ENCODE results near the gene BCAP29.
"Not testable (repeated sequence)": the region's sequence is repeated elsewhere in the genome, so short reads cannot be mapped to it uniquely, and the experiment has no call there.

Gene BCAP29

GRCh38 chr7:107628461-107629064 is 48.5 kb downstream of the BCAP29 start:
- no peak for DNase-seq

- DNase-seq = no peak
Measured at GRCh38 chr7:107630342-107630741, 50.3 kb downstream of the BCAP29 start.

GRCh38 chr7:107631588-107632491 is 51.8 kb downstream of the BCAP29 start:
- no peak for DNase-seq

GRCh38 chr7:107632492-107632865 is 52.4 kb downstream of the BCAP29 start:
- no peak for DNase-seq

- no peak for DNase-seq
Measured at GRCh38 chr7:107638594-107638993, 58.5 kb downstream of the BCAP29 start.

- DNase-seq = not testable (repeated sequence)
Measured at GRCh38 chr7:107639070-107639469, 59.0 kb downstream of the BCAP29 start.

GRCh38 chr7:107641676-107642075 is 61.6 kb downstream of the BCAP29 start:
- DNase-seq = no peak

GRCh38 chr7:107642501-107642900 is 62.5 kb downstream of the BCAP29 start:
- DNase-seq = no peak

GRCh38 chr7:107643407-107643806 is 63.4 kb downstream of the BCAP29 start:
- no peak for DNase-seq

GRCh38 chr7:107643938-107644308 is 63.9 kb downstream of the BCAP29 start:
- no peak for DNase-seq

- DNase-seq = no peak
Measured at GRCh38 chr7:107644309-107644974, 64.4 kb downstream of the BCAP29 start.

GRCh38 chr7:107652642-107653041 is 72.6 kb downstream of the BCAP29 start:
- DNase-seq = no peak

GRCh38 chr7:107658467-107658866 is 78.4 kb downstream of the BCAP29 start:
- no peak for DNase-seq

- no peak for DNase-seq
Measured at GRCh38 chr7:107659666-107660065, 79.6 kb downstream of the BCAP29 start.

GRCh38 chr7:107660381-107661080 is 80.5 kb downstream of the BCAP29 start, which contains the start of gene SLC26A4:
SLC26A4 (plus strand) TSS chr7:107660828; CDS start chr7:107661642, 814 bp downstream.
- DNase-seq = no peak

- no peak for DNase-seq
Measured at GRCh38 chr7:107661081-107661864, 81.2 kb downstream of the BCAP29 start.

- DNase-seq = no peak
Measured at GRCh38 chr7:107661865-107662379, 81.9 kb downstream of the BCAP29 start.

GRCh38 chr7:107663196-107663595 is 83.2 kb downstream of the BCAP29 start:
- no peak for DNase-seq

- DNase-seq = no peak
Measured at GRCh38 chr7:107666790-107667189, 86.7 kb downstream of the BCAP29 start.

- no peak for DNase-seq
Measured at GRCh38 chr7:107667341-107667740, 87.3 kb downstream of the BCAP29 start.

- DNase-seq = no peak
Measured at GRCh38 chr7:107668296-107668695, 88.2 kb downstream of the BCAP29 start.

Measured in DMS79 (cell line).